CD1c-positive myeloid dendritic cell (primary cell): ENCODE measurements around the gene KPNB1.
A peak's percentile ranks its signal among the peaks of the same experiment; 100 is the strongest.

Experiments used
- DNase-seq: peaks from one replicate; pipeline ENCODE4 v3.0.0-alpha.2; 2016; ENCODE audit errors: extremely low spot score

KPNB1 gene

GRCh38 chr17:47711366-47712099, 61.8 kb downstream of the KPNB1 start:
- no peak for DNase-seq

- peak; percentile 40 for DNase-seq
These were observed 62.8 kb downstream of the KPNB1 start for GRCh38 chr17:47712330-47713023.

- DNase-seq: no peak
These were observed 64.4 kb downstream of the KPNB1 start for GRCh38 chr17:47713980-47714700.

GRCh38 chr17:47714773-47715396, 65.2 kb downstream of the KPNB1 start:
- DNase-seq: no peak

- no peak for DNase-seq
These were observed 66.1 kb downstream of the KPNB1 start for GRCh38 chr17:47715669-47716325.

- DNase-seq: no peak
These were observed 66.7 kb downstream of the KPNB1 start for GRCh38 chr17:47716375-47716774.

GRCh38 chr17:47717261-47717697, 67.6 kb downstream of the KPNB1 start:
- DNase-seq: no peak

GRCh38 chr17:47717979-47718621, 68.4 kb downstream of the KPNB1 start:
- no peak for DNase-seq

GRCh38 chr17:47718634-47719405, 69.1 kb downstream of the KPNB1 start:
- no peak for DNase-seq

- DNase-seq: no peak
These were observed 69.9 kb downstream of the KPNB1 start for GRCh38 chr17:47719411-47720152.

GRCh38 chr17:47720196-47720595, 70.5 kb downstream of the KPNB1 start:
- DNase-seq: no peak

- DNase-seq: peak; percentile 65
These were observed 71.2 kb downstream of the KPNB1 start for GRCh38 chr17:47720754-47721533.

- no peak for DNase-seq
These were observed 72.0 kb downstream of the KPNB1 start for GRCh38 chr17:47721725-47722124.

- no peak for DNase-seq
These were observed 75.0 kb downstream of the KPNB1 start for GRCh38 chr17:47724705-47725104.

GRCh38 chr17:47725446-47726111, 75.9 kb downstream of the KPNB1 start:
- DNase-seq: no peak

- DNase-seq: no peak
These were observed 77.3 kb downstream of the KPNB1 start for GRCh38 chr17:47726796-47727703.

GRCh38 chr17:47727704-47728036, 78.0 kb downstream of the KPNB1 start:
- DNase-seq: no peak
